ENCODE measurements around the gene FOXO1. TPM values are rescaled to one million over a fixed set of nuclear protein-coding genes. Genes with fewer than 3 reads are reported as not detected.

The FOXO1 gene
- total and polyA plus RNA-seq, 4 donors = 4.1 to 33.4 (median 19.3) TPM

GRCh38 chr13:40588101-40588500 lies 78.3 kb downstream of the FOXO1 start:
- DNase-seq = no peak
- no peak overlapping the region for H3K27ac ChIP-seq (ENCODE audit: low read depth in 1 of 2, low read length in 2 of 2)
- no peak for ATAC-seq (ENCODE audit: low FRiP score)
- no peaks in the 10 kb centered on the region for H3K36me3 ChIP-seq (ENCODE audit: control insufficient read depth in 1 of 2, insufficient read depth in 2 of 2, low read length in 1 of 2)
- H3K4me3 ChIP-seq (ENCODE audit: low read length in 2 of 2) = no peak overlapping the region
- H3K27me3 ChIP-seq (ENCODE audit: control insufficient read depth in 1 of 2, insufficient read depth in 2 of 2, low read length in 1 of 2) = no peaks in the 10 kb centered on the region
- H3K4me1 ChIP-seq (ENCODE audit: control insufficient read depth in 1 of 2, insufficient read depth in 2 of 2, low read length in 2 of 2) = peaks cover 6 to 13% of the 10 kb centered on the region in 2 donors
- H3K9me3 ChIP-seq (ENCODE audit: control insufficient read depth, low read length) = no peaks in the 10 kb centered on the region
- 95 to 97% methylated on average over 2 of the region's 2 CpGs for WGBS, 2 donors
- intact Hi-C loops (cut with DNase I) = no loop called here

- Histone ChIP-seq H3K4me3 (ENCODE audit: low read length in 2 of 2) (no peak overlapping the region), H3K9me3 (ENCODE audit: control insufficient read depth, low read length) (no peaks in the 10 kb centered on the region), H3K36me3 (ENCODE audit: control insufficient read depth in 1 of 2, insufficient read depth in 2 of 2, low read length in 1 of 2) (no peaks in the 10 kb centered on the region), H3K27ac (ENCODE audit: low read depth in 1 of 2, low read length in 2 of 2) (no peak overlapping the region), H3K27me3 (ENCODE audit: control insufficient read depth in 1 of 2, insufficient read depth in 2 of 2, low read length in 1 of 2) (no peaks in the 10 kb centered on the region), H3K4me1 (ENCODE audit: control insufficient read depth in 1 of 2, insufficient read depth in 2 of 2, low read length in 2 of 2) (peaks cover 6 to 13% of the 10 kb centered on the region in 2 donors)
- intact Hi-C loops (cut with DNase I) = no loop called here
- ATAC-seq (ENCODE audit: low FRiP score) (no peak), DNase-seq (no peak)
- 64 to 65% methylated on average over 5 of the region's 5 CpGs for WGBS, 2 donors
Measured at GRCh38 chr13:40586886-40587565, 79.4 kb downstream of the FOXO1 start.

GRCh38 chr13:40585911-40586471 lies 80.5 kb downstream of the FOXO1 start:
- intact Hi-C loops (cut with DNase I) = no loop called here
- DNase-seq = no peak
- ATAC-seq (ENCODE audit: low FRiP score) = no peak
- H3K27ac ChIP-seq (ENCODE audit: low read depth in 1 of 2, low read length in 2 of 2) = no peak overlapping the region
- H3K36me3 ChIP-seq (ENCODE audit: control insufficient read depth in 1 of 2, insufficient read depth in 2 of 2, low read length in 1 of 2) = no peaks in the 10 kb centered on the region
- H3K27me3 ChIP-seq (ENCODE audit: control insufficient read depth in 1 of 2, insufficient read depth in 2 of 2, low read length in 1 of 2) = no peaks in the 10 kb centered on the region
- H3K4me1 ChIP-seq (ENCODE audit: control insufficient read depth in 1 of 2, insufficient read depth in 2 of 2, low read length in 2 of 2) = peaks cover 6 to 11% of the 10 kb centered on the region in 2 donors
- no peaks in the 10 kb centered on the region for H3K9me3 ChIP-seq (ENCODE audit: control insufficient read depth, low read length)
- WGBS, 2 donors = 88 to 94% methylated on average over 1 of the region's 1 CpG
- no peak overlapping the region for H3K4me3 ChIP-seq (ENCODE audit: low read length in 2 of 2)

- H3K4me3 ChIP-seq (ENCODE audit: low read length in 2 of 2) = no peak overlapping the region
- no peak overlapping the region for H3K27ac ChIP-seq (ENCODE audit: low read depth in 1 of 2, low read length in 2 of 2)
- DNase-seq (no peak), ATAC-seq (ENCODE audit: low FRiP score) (no peak)
- no peaks in the 10 kb centered on the region for H3K9me3 ChIP-seq (ENCODE audit: control insufficient read depth, low read length)
- no peaks in the 10 kb centered on the region for H3K27me3 ChIP-seq (ENCODE audit: control insufficient read depth in 1 of 2, insufficient read depth in 2 of 2, low read length in 1 of 2)
- intact Hi-C loops (cut with DNase I) = no loop called here
- H3K4me1 ChIP-seq (ENCODE audit: control insufficient read depth in 1 of 2, insufficient read depth in 2 of 2, low read length in 2 of 2) = peaks cover 5 to 8% of the 10 kb centered on the region in 2 donors
- H3K36me3 ChIP-seq (ENCODE audit: control insufficient read depth in 1 of 2, insufficient read depth in 2 of 2, low read length in 1 of 2) = no peaks in the 10 kb centered on the region
Measured at GRCh38 chr13:40583738-40584137, 82.7 kb downstream of the FOXO1 start.

GRCh38 chr13:40582531-40582930 lies 83.9 kb downstream of the FOXO1 start:
- ATAC-seq (ENCODE audit: low FRiP score) = no peak
- no peak for DNase-seq
- 94 to 97% methylated on average over 2 of the region's 2 CpGs for WGBS, 2 donors
- Histone ChIP-seq H3K27me3 (ENCODE audit: control insufficient read depth in 1 of 2, insufficient read depth in 2 of 2, low read length in 1 of 2) (no peaks in the 10 kb centered on the region), H3K4me1 (ENCODE audit: control insufficient read depth in 1 of 2, insufficient read depth in 2 of 2, low read length in 2 of 2) (peaks cover 6 to 9% of the 10 kb centered on the region in 2 donors), H3K4me3 (ENCODE audit: low read length in 2 of 2) (no peak overlapping the region), H3K36me3 (ENCODE audit: control insufficient read depth in 1 of 2, insufficient read depth in 2 of 2, low read length in 1 of 2) (no peaks in the 10 kb centered on the region), H3K27ac (ENCODE audit: low read depth in 1 of 2, low read length in 2 of 2) (no peak overlapping the region), H3K9me3 (ENCODE audit: control insufficient read depth, low read length) (no peaks in the 10 kb centered on the region)
- intact Hi-C loops (cut with DNase I) = no loop called here

- intact Hi-C loops (cut with DNase I) = no loop called here
- Histone ChIP-seq H3K27me3 (ENCODE audit: control insufficient read depth in 1 of 2, insufficient read depth in 2 of 2, low read length in 1 of 2) (no peaks in the 10 kb centered on the region), H3K4me3 (ENCODE audit: low read length in 2 of 2) (no peak overlapping the region), H3K9me3 (ENCODE audit: control insufficient read depth, low read length) (no peaks in the 10 kb centered on the region), H3K4me1 (ENCODE audit: control insufficient read depth in 1 of 2, insufficient read depth in 2 of 2, low read length in 2 of 2) (peaks cover 9 to 14% of the 10 kb centered on the region in 2 donors), H3K27ac (ENCODE audit: low read depth in 1 of 2, low read length in 2 of 2) (no peak overlapping the region), H3K36me3 (ENCODE audit: control insufficient read depth in 1 of 2, insufficient read depth in 2 of 2, low read length in 1 of 2) (no peaks in the 10 kb centered on the region)
- no peak for ATAC-seq (ENCODE audit: low FRiP score)
- 78 to 81% methylated on average over 1 of the region's 1 CpG for WGBS, 2 donors
- no peak for DNase-seq
Measured at GRCh38 chr13:40581277-40581579, 85.2 kb downstream of the FOXO1 start.

- Histone ChIP-seq H3K4me1 (ENCODE audit: control insufficient read depth in 1 of 2, insufficient read depth in 2 of 2, low read length in 2 of 2) (peaks cover 9 to 16% of the 10 kb centered on the region in 2 donors), H3K36me3 (ENCODE audit: control insufficient read depth in 1 of 2, insufficient read depth in 2 of 2, low read length in 1 of 2) (no peaks in the 10 kb centered on the region), H3K27me3 (ENCODE audit: control insufficient read depth in 1 of 2, insufficient read depth in 2 of 2, low read length in 1 of 2) (no peaks in the 10 kb centered on the region), H3K9me3 (ENCODE audit: control insufficient read depth, low read length) (no peaks in the 10 kb centered on the region), H3K27ac (ENCODE audit: low read depth in 1 of 2, low read length in 2 of 2) (peak overlapping the region in 1 of 2 donors; percentile 22), H3K4me3 (ENCODE audit: low read length in 2 of 2) (no peak overlapping the region)
- WGBS, 2 donors = 28 to 30% methylated on average over 7 of the region's 7 CpGs
- intact Hi-C loops (cut with DNase I) = no loop called here
- ATAC-seq (ENCODE audit: low FRiP score) = no peak
- DNase-seq = no peak
Measured at GRCh38 chr13:40580566-40581276, 85.7 kb downstream of the FOXO1 start.

- ATAC-seq (ENCODE audit: low FRiP score) (no peak), DNase-seq (no peak)
- intact Hi-C loops (cut with DNase I) = no loop called here
- H3K9me3 ChIP-seq (ENCODE audit: control insufficient read depth, low read length) = no peaks in the 10 kb centered on the region
- 95 to 97% methylated on average over 2 of the region's 2 CpGs for WGBS, 2 donors
- H3K27ac ChIP-seq (ENCODE audit: low read depth in 1 of 2, low read length in 2 of 2) = no peak overlapping the region
- no peaks in the 10 kb centered on the region for H3K27me3 ChIP-seq (ENCODE audit: control insufficient read depth in 1 of 2, insufficient read depth in 2 of 2, low read length in 1 of 2)
- peaks cover 9 to 13% of the 10 kb centered on the region in 2 donors for H3K4me1 ChIP-seq (ENCODE audit: control insufficient read depth in 1 of 2, insufficient read depth in 2 of 2, low read length in 2 of 2)
- no peak overlapping the region for H3K4me3 ChIP-seq (ENCODE audit: low read length in 2 of 2)
- no peaks in the 10 kb centered on the region for H3K36me3 ChIP-seq (ENCODE audit: control insufficient read depth in 1 of 2, insufficient read depth in 2 of 2, low read length in 1 of 2)
Measured at GRCh38 chr13:40579535-40579934, 86.9 kb downstream of the FOXO1 start.

- DNase-seq = no peak
- no peak overlapping the region for H3K27ac ChIP-seq (ENCODE audit: low read depth in 1 of 2, low read length in 2 of 2)
- no peaks in the 10 kb centered on the region for H3K27me3 ChIP-seq (ENCODE audit: control insufficient read depth in 1 of 2, insufficient read depth in 2 of 2, low read length in 1 of 2)
- H3K4me3 ChIP-seq (ENCODE audit: low read length in 2 of 2) = no peak overlapping the region
- no peaks in the 10 kb centered on the region for H3K36me3 ChIP-seq (ENCODE audit: control insufficient read depth in 1 of 2, insufficient read depth in 2 of 2, low read length in 1 of 2)
- no peak for ATAC-seq (ENCODE audit: low FRiP score)
- WGBS, 2 donors = 79 to 80% methylated on average over 3 of the region's 3 CpGs
- intact Hi-C loops (cut with DNase I) = no loop called here
- no peaks in the 10 kb centered on the region for H3K9me3 ChIP-seq (ENCODE audit: control insufficient read depth, low read length)
- H3K4me1 ChIP-seq (ENCODE audit: control insufficient read depth in 1 of 2, insufficient read depth in 2 of 2, low read length in 2 of 2) = peaks cover 9 to 13% of the 10 kb centered on the region in 2 donors
Measured at GRCh38 chr13:40578055-40578454, 88.4 kb downstream of the FOXO1 start.

Measured in aorta (tissue), 5 donors.